ENCODE data around the gene LACTBL1. TPM values are rescaled to one million over a fixed set of nuclear protein-coding genes. Genes with fewer than 3 reads are reported as not detected.

The LACTBL1 gene
- total and polyA plus RNA-seq, 2 donors (not counting 1 experiment from before 2014, with no cell fraction given), result not detected

DNA sequence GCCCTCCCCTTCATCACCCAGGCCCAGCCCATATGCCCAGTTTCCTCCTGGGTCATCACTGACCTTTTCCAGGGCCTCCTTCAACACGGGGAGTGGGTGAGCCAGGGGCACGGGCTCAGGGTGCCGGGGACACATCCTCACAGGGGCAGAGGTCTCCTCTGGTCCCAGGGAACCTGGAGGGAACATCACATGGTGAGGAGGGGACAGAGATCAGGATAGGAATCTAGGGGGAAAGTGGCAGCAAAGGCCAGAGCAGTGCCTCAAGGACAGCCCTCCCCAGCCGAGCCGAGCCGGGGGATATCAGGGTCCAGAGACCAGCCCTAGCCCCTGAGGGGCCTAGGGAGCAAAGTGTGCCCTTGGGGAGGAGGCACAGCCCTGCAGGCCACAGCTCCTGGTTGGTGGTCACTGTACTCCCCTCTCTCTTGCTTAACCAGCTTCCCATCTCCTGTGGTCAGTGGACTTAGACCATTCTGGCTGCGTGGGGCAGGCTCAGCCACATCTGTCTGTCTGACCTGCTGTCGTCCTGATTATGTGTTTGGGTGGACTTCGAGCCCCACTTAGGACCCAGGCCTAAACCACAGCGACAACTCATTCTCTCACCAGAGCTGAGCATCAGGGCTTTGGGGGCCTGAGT, 9.5 kb downstream of the LACTBL1 start:
- CTCF ChIA-PET, result interaction anchor here (1.0 to 3.1 kb wide), 3 partner anchors 10 to 259 kb away, joined by 3 to 12 read pairs (median 8); partner anchors contain the start of gene LACTBL1
- DNase-seq, result no peak
- intact Hi-C loops (cut with micrococcal nuclease), result loop anchor here (5.0 kb wide), 1 partner anchor 541 kb away; no protein-coding TSS in a partner anchor

DNA sequence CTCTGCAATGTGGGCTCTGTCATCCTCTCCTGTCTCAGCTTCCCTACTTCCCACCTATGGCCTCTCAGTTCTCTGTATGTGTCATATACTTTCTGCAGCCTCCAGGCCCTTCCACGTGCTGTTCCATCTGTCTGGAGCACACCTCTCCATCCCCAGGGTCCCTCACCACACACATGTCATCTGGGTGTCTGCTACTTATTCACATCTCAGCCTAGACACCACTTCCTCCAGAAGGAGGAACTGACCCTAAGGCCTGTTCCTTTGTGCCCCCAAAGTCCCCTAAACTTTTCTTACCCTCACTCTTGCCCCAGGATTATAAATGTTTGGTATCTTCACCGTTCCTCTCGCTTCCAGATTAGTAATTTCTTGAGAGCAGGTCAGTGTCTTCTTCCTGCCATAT, 10.1 kb downstream of the LACTBL1 start:
- Histone ChIP-seq H3K9ac (ENCODE audit: low read length) (no peak overlapping the region), H3K36me3 (replicated peaks in 1 of 2; ENCODE audit: control extremely low read depth in 1 of 2, control insufficient read depth in 1 of 2, extremely low read depth in 1 of 2, insufficient read depth in 2 of 2, low read length in 1 of 2) (no peaks in the 10 kb centered on the region), H2AFZ (ENCODE audit: insufficient read depth, low read depth, low read length, poor library complexity, severe bottlenecking) (no peak overlapping the region), H3K27ac (ENCODE audit: low read length in 2 of 2) (no peak overlapping the region), H4K20me1 (ENCODE audit: control insufficient read depth, insufficient read depth, low read length, poor library complexity, severe bottlenecking) (no peaks in the 10 kb centered on the region), H3K4me2 (replicated peaks; ENCODE audit: low read depth, low read length, poor library complexity, severe bottlenecking) (no peak overlapping the region), H3K27me3 (replicated peaks in 1 of 4; ENCODE audit: control extremely low read depth in 1 of 4, control insufficient read depth in 3 of 4, insufficient read depth in 4 of 4, low read length in 3 of 4) (peaks cover 0 to 11% (median under 1%) of the 10 kb centered on the region in 4 experiments), H3K9me3 (ENCODE audit: control extremely low read depth in 1 of 3, control insufficient read depth in 2 of 3, insufficient read depth in 1 of 3, low read length in 2 of 3) (peaks cover 0 to 20% (median 7%) of the 10 kb centered on the region in 3 donors), H3K4me3 (ENCODE audit: control extremely low read depth in 1 of 5, extremely low read depth in 1 of 5, insufficient read depth in 1 of 5, low read depth in 2 of 5, low read length in 4 of 5) (no peak overlapping the region), H3K4me1 (ENCODE audit: control insufficient read depth in 2 of 2, insufficient read depth in 2 of 2, low read length in 2 of 2) (peaks cover 0 to 3% of the 10 kb centered on the region in 2 donors), H3K79me2 (ENCODE audit: control insufficient read depth, insufficient read depth, low read length) (no peaks in the 10 kb centered on the region)
- ATAC-seq (ENCODE audit: low read depth) (no peak), DNase-seq (no peak)
- no peak for TF ChIP-seq EZH2 (IDR thresholded peaks at IDR 0.05; ENCODE audit: borderline replicate concordance, insufficient read depth, low read depth, low read length, poor library complexity, severe bottlenecking)
- TF ChIP-seq, protein P1, sequence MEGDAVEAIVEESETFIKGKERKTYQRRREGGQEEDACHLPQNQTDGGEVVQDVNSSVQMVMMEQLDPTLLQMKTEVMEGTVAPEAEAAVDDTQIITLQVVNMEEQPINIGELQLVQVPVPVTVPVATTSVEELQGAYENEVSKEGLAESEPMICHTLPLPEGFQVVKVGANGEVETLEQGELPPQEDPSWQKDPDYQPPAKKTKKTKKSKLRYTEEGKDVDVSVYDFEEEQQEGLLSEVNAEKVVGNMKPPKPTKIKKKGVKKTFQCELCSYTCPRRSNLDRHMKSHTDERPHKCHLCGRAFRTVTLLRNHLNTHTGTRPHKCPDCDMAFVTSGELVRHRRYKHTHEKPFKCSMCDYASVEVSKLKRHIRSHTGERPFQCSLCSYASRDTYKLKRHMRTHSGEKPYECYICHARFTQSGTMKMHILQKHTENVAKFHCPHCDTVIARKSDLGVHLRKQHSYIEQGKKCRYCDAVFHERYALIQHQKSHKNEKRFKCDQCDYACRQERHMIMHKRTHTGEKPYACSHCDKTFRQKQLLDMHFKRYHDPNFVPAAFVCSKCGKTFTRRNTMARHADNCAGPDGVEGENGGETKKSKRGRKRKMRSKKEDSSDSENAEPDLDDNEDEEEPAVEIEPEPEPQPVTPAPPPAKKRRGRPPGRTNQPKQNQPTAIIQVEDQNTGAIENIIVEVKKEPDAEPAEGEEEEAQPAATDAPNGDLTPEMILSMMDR (IDR thresholded peaks at IDR 0.05), result no peak
- WGBS (ENCODE audit: insufficient coverage), result 46% methylated on average over 3 of the region's 3 CpGs
- peaks cover 6% of the 10 kb centered on the region for H3K9me3 Mint-ChIP-seq (ENCODE audit: insufficient read depth)
- H3K4me1 Mint-ChIP-seq, result no peaks in the 10 kb centered on the region
- POLR2A ChIA-PET, result no interaction called here
- H3K27me3 Mint-ChIP-seq, result peaks cover 19% of the 10 kb centered on the region
- CTCF ChIA-PET, result interaction anchor here (3.1 kb wide), 1 partner anchor 258 kb away, joined by 12 read pairs; no protein-coding TSS in a partner anchor
- H3K27ac Mint-ChIP-seq, result no peak overlapping the region
- intact Hi-C loops (cut with micrococcal nuclease), result loop anchor here (5.0 kb wide), 1 partner anchor 540 kb away; no protein-coding TSS in a partner anchor
- H3K4me3 Mint-ChIP-seq, result no peak overlapping the region

More for the DNA sequence above, 9.5 kb downstream of the LACTBL1 start:
- H3K4me3 Mint-ChIP-seq, result no peak overlapping the region
- no peak for TF ChIP-seq EZH2 (IDR thresholded peaks at IDR 0.05; ENCODE audit: borderline replicate concordance, insufficient read depth, low read depth, low read length, poor library complexity, severe bottlenecking)
- TF ChIP-seq, protein P1 (IDR thresholded peaks at IDR 0.05), result no peak
- peaks cover 0 to 20% (median 7%) of the 10 kb centered on the region in 3 donors for H3K9me3 ChIP-seq (ENCODE audit: control extremely low read depth in 1 of 3, control insufficient read depth in 2 of 3, insufficient read depth in 1 of 3, low read length in 2 of 3)
- H3K36me3 ChIP-seq (replicated peaks in 1 of 2; ENCODE audit: control extremely low read depth in 1 of 2, control insufficient read depth in 1 of 2, extremely low read depth in 1 of 2, insufficient read depth in 2 of 2, low read length in 1 of 2), result no peaks in the 10 kb centered on the region
- peaks cover 6% of the 10 kb centered on the region for H3K9me3 Mint-ChIP-seq (ENCODE audit: insufficient read depth)
- peaks cover 23% of the 10 kb centered on the region for H3K27me3 Mint-ChIP-seq
- H3K4me3 ChIP-seq (ENCODE audit: control extremely low read depth in 1 of 5, extremely low read depth in 1 of 5, insufficient read depth in 1 of 5, low read depth in 2 of 5, low read length in 4 of 5), result no peak overlapping the region
- POLR2A ChIA-PET, result no interaction called here
- H3K27me3 ChIP-seq (replicated peaks in 1 of 4; ENCODE audit: control extremely low read depth in 1 of 4, control insufficient read depth in 3 of 4, insufficient read depth in 4 of 4, low read length in 3 of 4), result peaks cover 0 to 11% (median under 1%) of the 10 kb centered on the region in 4 experiments
- no peak overlapping the region for H3K4me2 ChIP-seq (replicated peaks; ENCODE audit: low read depth, low read length, poor library complexity, severe bottlenecking)
- no peaks in the 10 kb centered on the region for H4K20me1 ChIP-seq (ENCODE audit: control insufficient read depth, insufficient read depth, low read length, poor library complexity, severe bottlenecking)
- 84% methylated on average over 10 of the region's 10 CpGs for WGBS (ENCODE audit: insufficient coverage)
- H2AFZ ChIP-seq (ENCODE audit: insufficient read depth, low read depth, low read length, poor library complexity, severe bottlenecking), result no peak overlapping the region
- no peak overlapping the region for H3K9ac ChIP-seq (ENCODE audit: low read length)
- no peaks in the 10 kb centered on the region for H3K79me2 ChIP-seq (ENCODE audit: control insufficient read depth, insufficient read depth, low read length)
- ATAC-seq (ENCODE audit: low read depth), result no peak
- no peak overlapping the region for H3K27ac Mint-ChIP-seq
- H3K4me1 ChIP-seq (ENCODE audit: control insufficient read depth in 2 of 2, insufficient read depth in 2 of 2, low read length in 2 of 2), result peaks cover 0 to 3% of the 10 kb centered on the region in 2 donors
- no peak overlapping the region for H3K27ac ChIP-seq (ENCODE audit: low read length in 2 of 2)
- no peaks in the 10 kb centered on the region for H3K4me1 Mint-ChIP-seq
